NK-92 (cell line): ENCODE measurements around the gene TRIM49B.
"Not testable (repeated sequence)": the region's sequence is repeated elsewhere in the genome, so short reads cannot be mapped to it uniquely, and the experiment has no call there.

Experiments used
- DNase-seq: peaks from one replicate; lab custom pipeline; 2025; ENCODE audit not compliant: unreplicated experiment; lab: John Stamatoyannopoulos, UW

Gene TRIM49B, protein sequence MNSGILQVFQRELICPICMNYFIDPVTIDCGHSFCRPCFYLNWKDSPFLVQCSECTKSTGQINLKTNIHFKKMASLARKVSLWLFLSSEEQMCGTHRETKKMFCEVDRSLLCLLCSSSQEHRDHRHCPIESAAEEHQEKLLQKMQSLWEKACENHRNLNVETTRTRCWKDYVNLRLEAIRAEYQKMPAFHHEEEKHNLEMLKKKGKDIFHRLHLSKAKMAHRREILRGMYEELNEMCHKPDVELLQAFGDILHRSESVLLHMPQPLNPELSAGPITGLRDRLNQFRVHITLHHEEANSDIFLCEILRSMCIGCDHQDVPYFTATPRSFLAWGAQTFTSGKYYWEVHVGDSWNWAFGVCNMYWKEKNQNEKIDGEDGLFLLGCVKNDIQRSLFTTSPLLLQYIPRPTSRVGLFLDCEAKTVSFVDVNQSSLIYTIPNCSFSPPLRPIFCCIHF

DNA sequence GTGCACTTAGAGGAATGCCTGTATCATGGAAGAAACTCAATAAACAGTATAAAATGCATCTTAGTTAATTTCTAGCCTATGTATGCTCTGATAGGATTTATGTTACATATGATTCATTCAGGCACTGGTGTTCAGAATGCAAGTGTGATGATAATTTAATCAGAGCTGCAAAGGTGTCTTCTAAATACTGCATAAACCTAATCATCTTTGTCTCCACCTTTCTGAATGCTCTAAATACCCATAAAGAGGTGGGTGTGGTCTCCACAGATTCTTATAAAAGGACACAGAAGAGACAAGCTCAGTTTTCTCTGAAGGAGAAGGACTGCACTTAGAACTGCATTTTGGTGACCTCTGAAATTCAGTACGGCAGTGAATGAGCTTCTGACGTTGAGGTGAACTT, at the start of gene TRIM49B:
Gene TRIM49B (plus strand): TSS at position 301 of the 400 bp plus-strand sequence. CDS start 2,777 bp downstream, outside the sequence.
- not testable (repeated sequence) for DNase-seq

DNA sequence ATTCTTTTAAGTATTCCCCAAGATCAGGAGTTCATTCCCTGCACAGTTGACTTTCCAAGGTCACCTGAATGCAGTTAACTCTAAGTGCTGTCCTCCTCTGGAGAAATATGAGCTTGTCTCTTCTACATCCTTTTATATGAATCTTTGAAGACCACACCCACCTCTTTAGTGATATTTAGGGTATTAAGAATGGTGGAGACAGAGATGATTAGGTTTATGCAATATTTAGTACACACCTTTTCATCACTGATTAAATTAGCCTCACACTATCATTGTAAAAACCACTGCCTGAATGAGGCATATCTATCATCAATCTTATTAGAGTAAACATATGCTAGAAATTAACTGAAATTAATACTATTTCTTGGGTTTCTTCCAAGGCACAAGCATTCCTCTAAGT, 44.8 kb upstream of the TRIM49B start, which contains the start of gene TRIM51G:
Gene TRIM51G (minus strand): TSS at position 101 of the 400 bp plus-strand sequence. CDS start 2,190 bp downstream, outside the sequence.
- not testable (repeated sequence) for DNase-seq

DNA sequence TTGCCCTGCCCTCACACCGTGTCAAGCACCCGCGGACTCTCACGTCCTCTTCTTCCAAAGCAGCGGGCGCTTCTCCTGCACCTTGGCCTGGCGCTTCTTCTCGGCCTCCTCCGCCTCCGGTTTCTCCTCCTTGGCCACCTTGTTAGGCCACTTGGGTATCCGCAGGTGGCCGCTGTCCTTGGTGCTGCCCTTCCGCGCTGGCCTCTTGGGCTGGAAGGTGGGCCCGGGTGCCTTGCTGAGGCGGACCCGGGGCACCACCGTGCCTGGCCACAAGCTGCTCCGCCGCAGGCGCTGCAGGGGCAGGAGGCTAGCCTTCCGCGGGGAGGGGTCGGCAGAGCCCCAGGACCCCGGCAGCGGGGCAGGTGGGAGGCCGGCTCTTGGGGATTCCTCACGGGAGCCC, 19.6 kb downstream of the TRIM49B start:
- DNase-seq = not testable (repeated sequence)

DNA sequence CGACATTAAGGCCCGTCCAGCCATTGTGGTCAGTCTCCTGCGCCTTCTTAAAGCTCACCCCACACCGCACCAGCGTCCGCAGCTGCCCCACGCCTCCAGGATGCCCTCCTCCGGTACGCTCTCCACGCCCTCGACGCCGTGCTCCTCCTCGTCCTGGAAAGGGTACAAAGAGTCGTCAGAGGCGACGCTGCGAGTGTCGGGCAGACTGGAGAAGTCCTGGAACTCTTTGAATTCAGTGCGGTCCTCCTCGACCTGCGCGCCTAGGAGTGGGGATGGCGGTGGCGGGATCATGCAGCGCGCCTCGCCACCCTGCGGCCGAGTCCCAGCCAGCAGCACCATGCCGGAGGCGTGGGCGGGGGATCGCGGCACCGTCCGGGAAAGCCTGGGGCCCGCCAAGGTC, 21.2 kb downstream of the TRIM49B start:
- DNase-seq = not testable (repeated sequence)

DNA sequence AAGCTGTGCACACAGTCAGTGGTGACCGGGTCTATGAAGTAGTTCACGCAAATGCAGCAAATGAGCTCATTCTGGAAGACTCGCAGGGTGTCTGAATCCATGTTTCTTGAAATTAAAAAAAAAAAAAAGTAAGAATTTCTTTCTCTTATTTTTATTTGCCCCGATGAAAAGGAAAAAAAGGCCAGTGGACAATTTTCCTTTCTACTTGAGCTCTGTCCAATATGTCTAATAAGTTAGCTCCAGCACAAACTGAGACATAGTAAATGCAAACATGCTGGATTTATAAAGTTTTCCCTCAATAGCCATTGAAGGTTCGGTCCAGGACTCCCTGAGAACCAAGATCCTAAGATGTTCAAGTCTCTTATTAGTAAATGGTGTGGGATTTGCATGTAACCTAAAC, 30.4 kb downstream of the TRIM49B start, which contains the start of gene TRIM64C:
Gene TRIM64C (minus strand): TSS at position 101 of the 400 bp plus-strand sequence. CDS start 0 bp downstream, at position 101.
- not testable (repeated sequence) for DNase-seq

DNA sequence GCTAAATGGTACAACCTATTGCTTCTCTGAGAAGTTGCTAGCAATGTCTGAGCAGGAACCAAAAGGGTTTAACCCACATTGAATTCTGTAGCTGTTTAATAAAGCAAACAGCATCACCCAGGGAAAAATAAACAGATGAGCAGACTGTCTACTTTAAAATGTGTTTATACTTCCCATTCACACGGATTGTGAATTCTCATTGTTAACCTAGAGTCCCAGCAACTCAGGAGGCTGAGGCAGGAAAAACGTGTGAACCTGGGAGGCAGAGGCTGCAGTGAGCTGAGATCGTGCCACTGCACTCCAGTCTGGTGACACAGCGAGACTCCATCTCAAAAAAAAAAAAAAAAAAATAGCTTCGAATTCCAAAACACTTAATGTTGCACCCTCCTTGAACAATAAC, 41.3 kb downstream of the TRIM49B start:
- DNase-seq = not testable (repeated sequence)
